ENCODE measurements around the gene GALNT18.

Gene GALNT18

GRCh38 chr11:11272254-11272653 lies 349.6 kb downstream of the GALNT18 start:
- DNase-seq (ENCODE audit: low read depth in 2 of 2) = no peak

- no peak for DNase-seq (ENCODE audit: low read depth in 2 of 2)
These were observed 351.5 kb downstream of the GALNT18 start for GRCh38 chr11:11270236-11270775.

GRCh38 chr11:11268706-11269105 lies 353.1 kb downstream of the GALNT18 start:
- DNase-seq (ENCODE audit: low read depth in 2 of 2) = no peak

- DNase-seq (ENCODE audit: low read depth in 2 of 2) = no peak
These were observed 353.7 kb downstream of the GALNT18 start for GRCh38 chr11:11268119-11268518.

- DNase-seq (ENCODE audit: low read depth in 2 of 2) = no peak
These were observed 354.5 kb downstream of the GALNT18 start for GRCh38 chr11:11267312-11267711.

- no peak for DNase-seq (ENCODE audit: low read depth in 2 of 2)
These were observed 355.7 kb downstream of the GALNT18 start for GRCh38 chr11:11265994-11266606.

GRCh38 chr11:11265320-11265719 lies 356.5 kb downstream of the GALNT18 start:
- DNase-seq (ENCODE audit: low read depth in 2 of 2) = no peak

- DNase-seq (ENCODE audit: low read depth in 2 of 2) = no peak
These were observed 358.4 kb downstream of the GALNT18 start for GRCh38 chr11:11263238-11264005.

GRCh38 chr11:11262171-11262920 lies 359.5 kb downstream of the GALNT18 start:
- no peak for DNase-seq (ENCODE audit: low read depth in 2 of 2)

- DNase-seq (ENCODE audit: low read depth in 2 of 2) = no peak
These were observed 360.2 kb downstream of the GALNT18 start for GRCh38 chr11:11261629-11262028.

GRCh38 chr11:11260903-11261302 lies 360.9 kb downstream of the GALNT18 start:
- no peak for DNase-seq (ENCODE audit: low read depth in 2 of 2)

- DNase-seq (ENCODE audit: low read depth in 2 of 2) = no peak
These were observed 367.8 kb downstream of the GALNT18 start for GRCh38 chr11:11253995-11254394.

GRCh38 chr11:11253497-11253896 lies 368.3 kb downstream of the GALNT18 start:
- no peak for DNase-seq (ENCODE audit: low read depth in 2 of 2)

- no peak for DNase-seq (ENCODE audit: low read depth in 2 of 2)
These were observed 369.4 kb downstream of the GALNT18 start for GRCh38 chr11:11252403-11252802.

GRCh38 chr11:11251394-11251970 lies 370.3 kb downstream of the GALNT18 start:
- DNase-seq (ENCODE audit: low read depth in 2 of 2) = no peak

- no peak for DNase-seq (ENCODE audit: low read depth in 2 of 2)
These were observed 371.3 kb downstream of the GALNT18 start for GRCh38 chr11:11250470-11250869.

GRCh38 chr11:11247576-11247975 lies 374.2 kb downstream of the GALNT18 start:
- no peak for DNase-seq (ENCODE audit: low read depth in 2 of 2)

- DNase-seq (ENCODE audit: low read depth in 2 of 2) = no peak
These were observed 374.7 kb downstream of the GALNT18 start for GRCh38 chr11:11247086-11247485.

GRCh38 chr11:11246166-11246565 lies 375.6 kb downstream of the GALNT18 start:
- DNase-seq (ENCODE audit: low read depth in 2 of 2) = no peak

- no peak for DNase-seq (ENCODE audit: low read depth in 2 of 2)
These were observed 376.4 kb downstream of the GALNT18 start for GRCh38 chr11:11245453-11245852.

GRCh38 chr11:11244470-11245080 lies 377.2 kb downstream of the GALNT18 start:
- DNase-seq (ENCODE audit: low read depth in 2 of 2) = no peak
